Lower leg skin (tissue), 3 donors: Measurements from ENCODE around the gene CELSR3.

Experiments used
- CTCF ChIP-seq, 3 donors: fragments of 450-650 bp; IDR thresholded peaks; one replicate each; pipeline ENCODE4 v1.5.1; 2016; ENCODE audit warnings: antibody characterized with exemption in 3 of 3, mild to moderate bottlenecking in 3 of 3, moderate library complexity in 2 of 3
- POLR2A ChIP-seq, 2 donors: fragments of 450-650 bp; IDR thresholded peaks; one replicate each; pipeline ENCODE4 v1.6.1; 2016 to 2017; ENCODE audit warnings: antibody characterized with exemption in 2 of 2, mild to moderate bottlenecking in 1 of 2, moderate library complexity in 1 of 2

GRCh38 chr3:48597408-48597800, 65.3 kb downstream of the CELSR3 start:
- TF ChIP-seq CTCF (IDR thresholded peaks at IDR 0.05) = no peak
- no peak for TF ChIP-seq POLR2A (IDR thresholded peaks at IDR 0.05)
